SK-N-MC (cell line): ENCODE results near the gene TMEM269.

Experiments
- DNase-seq: peaks from one replicate; pipeline ENCODE4 v3.0.0-alpha.2; 2011; ENCODE audit warnings: low read depth, low spot score
- H3K27ac ChIP-seq: fragments of 200-600 bp; sonication (generic); 2 replicates; pipeline ENCODE4 v1.5.1; 2016; ENCODE audit warnings: mixed run types
- H3K36me3 ChIP-seq: fragments of 200-600 bp; sonication (generic); 2 replicates; pipeline ENCODE4 v1.6.1; 2017; ENCODE audit warnings: antibody characterized with exemption, low read length, mixed read lengths; ENCODE audit not compliant: insufficient read depth
- H3K4me3 ChIP-seq: fragments of 200-600 bp; sonication (generic); 2 replicates; pipeline ENCODE4 v1.5.1; 2016
- H3K9ac ChIP-seq: fragments of 200-600 bp; sonication (generic); 2 replicates; pipeline ENCODE4 v1.8.0; 2017; ENCODE audit warnings: mixed run types, mixed read lengths; ENCODE audit not compliant: insufficient read length
- H3K9me3 ChIP-seq: fragments of 200-600 bp; sonication (generic); 2 replicates; pipeline ENCODE4 v1.6.1; 2017; ENCODE audit warnings: low read depth, mild to moderate bottlenecking, antibody characterized with exemption, low read length, moderate library complexity, mixed read lengths
- EZH2 ChIP-seq: fragments of 200-600 bp; sonication (generic); IDR thresholded peaks from one replicate; pipeline ENCODE4 v1.6.1; 2017; ENCODE audit warnings: antibody characterized with exemption
- FOXP2 ChIP-seq: optimal IDR thresholded peaks from 2 replicates; pipeline ENCODE3; 2011; ENCODE audit warnings: mild to moderate bottlenecking, moderate library complexity; ENCODE audit not compliant: insufficient read depth; ENCODE audit errors: extremely low read length, control extremely low read depth
- POLR2AphosphoS5 ChIP-seq: IDR thresholded peaks from 2 replicates; pipeline ENCODE4 v1.6.1; 2012; ENCODE audit warnings: mild to moderate bottlenecking, low read depth, low read length, borderline replicate concordance

Gene TMEM269

DNA sequence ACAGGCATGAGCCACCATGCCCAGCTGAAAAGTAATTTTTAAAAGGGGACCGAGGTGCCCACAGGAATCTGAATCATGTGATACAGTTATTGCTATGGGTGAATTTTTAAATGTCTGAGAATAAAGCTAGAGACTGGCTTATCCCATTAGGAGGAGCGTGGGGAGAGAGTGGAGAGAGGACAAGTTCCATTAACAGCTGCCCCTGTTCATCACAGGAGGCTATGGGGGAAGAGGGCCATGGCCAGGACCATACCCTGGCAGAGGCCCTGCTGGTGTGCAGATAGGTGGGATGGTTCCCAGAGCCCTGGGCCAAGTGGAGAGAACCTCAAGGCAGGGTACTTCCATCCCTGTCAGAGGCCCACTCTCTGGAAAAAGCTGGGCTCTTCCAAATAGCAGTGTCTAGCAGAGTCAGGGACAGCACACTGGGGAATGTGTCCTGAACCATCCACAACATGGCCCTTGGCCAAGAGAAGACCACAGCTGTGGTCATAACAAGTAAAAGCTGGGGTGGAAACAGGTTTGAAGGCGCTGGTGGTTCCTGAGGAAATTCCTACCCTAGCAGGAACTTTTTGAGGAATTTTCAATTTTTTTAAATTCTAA is 48.0 kb downstream of the TMEM269 start:
- DNase-seq = no peak
- H3K36me3 ChIP-seq = no peaks in the 10 kb centered on the region
- no peak overlapping the region for H3K9ac ChIP-seq
- no peaks in the 10 kb centered on the region for H3K9me3 ChIP-seq
- TF ChIP-seq POLR2AphosphoS5 = no peak
- TF ChIP-seq FOXP2 = no peak
- no peak for TF ChIP-seq EZH2
- no peak overlapping the region for H3K4me3 ChIP-seq
- H3K27ac ChIP-seq = no peak overlapping the region

DNA sequence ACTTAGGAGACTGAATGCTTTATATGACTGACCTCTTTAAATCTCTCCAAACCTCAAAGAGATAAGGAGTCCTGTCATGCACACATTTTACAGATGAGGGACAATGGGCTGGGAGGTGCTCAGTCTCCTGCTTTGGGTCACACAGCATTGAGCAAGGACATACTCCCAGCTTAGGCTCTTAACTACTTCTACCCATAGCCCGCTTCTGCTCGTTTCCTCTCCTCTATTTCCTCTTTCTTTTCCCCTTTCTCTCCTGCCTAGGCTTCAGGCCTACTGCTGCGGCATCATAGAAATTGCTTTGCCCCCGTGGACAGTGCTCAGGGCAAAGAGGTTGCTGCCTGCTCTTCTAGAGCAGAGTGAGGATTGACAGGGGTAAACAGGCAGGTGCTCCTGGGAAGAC is 49.2 kb downstream of the TMEM269 start:
- Histone ChIP-seq H3K4me3 (no peak overlapping the region), H3K9me3 (no peaks in the 10 kb centered on the region), H3K9ac (no peak overlapping the region), H3K36me3 (no peaks in the 10 kb centered on the region), H3K27ac (no peak overlapping the region)
- TF ChIP-seq FOXP2 (no peak), POLR2AphosphoS5 (no peak), EZH2 (no peak)
- no peak for DNase-seq

DNA sequence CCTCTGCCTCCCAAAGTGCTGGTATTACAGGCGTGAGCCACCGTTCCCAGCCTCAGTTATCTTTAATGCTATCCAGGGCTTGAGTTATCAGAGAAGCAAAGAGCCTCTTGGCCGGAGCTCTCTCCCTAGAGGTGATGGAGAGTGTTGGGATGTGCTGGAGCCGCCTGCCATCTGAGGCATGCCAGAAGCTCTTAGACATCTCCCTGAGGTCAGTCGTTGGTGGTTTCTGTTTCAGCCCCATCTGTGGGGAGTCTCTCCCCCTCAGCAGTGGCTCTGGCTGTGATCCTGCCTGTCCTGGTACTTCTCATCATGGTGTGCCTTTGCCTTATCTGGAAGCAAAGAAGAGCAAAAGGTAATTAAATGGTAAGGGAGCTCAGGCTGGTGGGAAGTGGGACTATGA is 50.0 kb downstream of the TMEM269 start:
- H3K9me3 ChIP-seq = no peaks in the 10 kb centered on the region

GRCh38 chr1:42835422-42835821 is 50.6 kb downstream of the TMEM269 start:
- TF ChIP-seq EZH2 (no peak), FOXP2 (no peak), POLR2AphosphoS5 (no peak)
- Histone ChIP-seq H3K27ac (no peak overlapping the region), H3K36me3 (no peaks in the 10 kb centered on the region), H3K9me3 (no peaks in the 10 kb centered on the region), H3K4me3 (no peak overlapping the region), H3K9ac (no peak overlapping the region)
- no peak for DNase-seq

More for the DNA sequence above, 50.0 kb downstream of the TMEM269 start:
- Histone ChIP-seq H3K27ac (no peak overlapping the region), H3K4me3 (no peak overlapping the region), H3K9ac (no peak overlapping the region), H3K36me3 (no peaks in the 10 kb centered on the region)
- TF ChIP-seq EZH2 (no peak), POLR2AphosphoS5 (no peak), FOXP2 (no peak)
- no peak for DNase-seq

- Histone ChIP-seq H3K9me3 (no peaks in the 10 kb centered on the region), H3K27ac (no peak overlapping the region), H3K9ac (no peak overlapping the region), H3K36me3 (no peaks in the 10 kb centered on the region), H3K4me3 (no peak overlapping the region)
- DNase-seq = no peak
- TF ChIP-seq EZH2 (no peak), POLR2AphosphoS5 (no peak), FOXP2 (no peak)
These were observed 52.9 kb downstream of the TMEM269 start for GRCh38 chr1:42837709-42838108.

DNA sequence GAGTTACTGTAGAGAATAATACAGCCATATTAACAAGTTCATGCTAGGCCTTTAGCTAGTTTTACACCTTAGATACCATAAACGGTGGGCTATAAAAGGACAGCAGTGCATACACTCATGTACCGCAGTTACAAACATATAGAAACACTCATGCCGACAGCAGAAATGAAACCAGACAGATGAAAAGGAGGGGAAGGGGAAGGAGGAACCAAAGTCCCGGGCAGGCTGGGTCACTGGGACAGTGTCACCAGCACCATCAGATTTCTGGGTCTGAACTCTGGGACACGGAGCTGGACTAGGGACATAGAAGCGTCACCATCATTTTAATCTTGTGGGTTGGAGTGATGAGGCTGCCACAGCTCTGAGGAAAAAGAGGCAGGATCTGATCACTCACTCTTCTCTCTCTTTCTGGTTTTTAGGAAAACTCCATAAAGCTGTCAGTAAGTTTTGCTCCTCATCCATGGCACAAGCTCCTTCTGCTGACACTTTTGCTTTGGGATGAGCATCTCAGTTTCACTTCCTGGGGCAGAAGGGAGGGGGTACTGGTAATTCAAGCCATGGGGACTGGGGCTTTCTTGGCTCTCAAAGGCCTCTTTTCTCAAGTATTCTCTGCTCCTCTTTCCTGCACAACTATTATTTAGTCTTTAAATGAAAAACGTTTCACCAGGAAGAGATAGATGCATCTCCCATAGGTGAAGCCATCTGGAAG is 53.8 kb downstream of the TMEM269 start:
- Histone ChIP-seq H3K27ac (no peak overlapping the region), H3K36me3 (no peaks in the 10 kb centered on the region), H3K9me3 (no peaks in the 10 kb centered on the region), H3K4me3 (no peak overlapping the region), H3K9ac (no peak overlapping the region)
- no peak for DNase-seq
- TF ChIP-seq FOXP2 (no peak), POLR2AphosphoS5 (no peak), EZH2 (no peak)

- TF ChIP-seq FOXP2 (no peak), POLR2AphosphoS5 (no peak), EZH2 (no peak)
- Histone ChIP-seq H3K9ac (no peak overlapping the region), H3K9me3 (no peaks in the 10 kb centered on the region), H3K4me3 (no peak overlapping the region), H3K27ac (no peak overlapping the region), H3K36me3 (no peaks in the 10 kb centered on the region)
- DNase-seq = no peak
These were observed 56.2 kb downstream of the TMEM269 start for GRCh38 chr1:42841010-42841409.

- TF ChIP-seq POLR2AphosphoS5 (no peak), FOXP2 (no peak), EZH2 (no peak)
- Histone ChIP-seq H3K9ac (no peak overlapping the region), H3K9me3 (no peaks in the 10 kb centered on the region), H3K36me3 (no peaks in the 10 kb centered on the region), H3K4me3 (no peak overlapping the region), H3K27ac (no peak overlapping the region)
- DNase-seq = no peak
These were observed 56.8 kb downstream of the TMEM269 start for GRCh38 chr1:42841440-42842147.
